Upper lobe of left lung (tissue), 4 donors: ENCODE results near the gene VPS37B.

Experiments
- EP300 ChIP-seq, 4 donors: sonication (generic); formaldehyde crosslinking; IDR thresholded peaks; one replicate each; pipeline ENCODE4 v1.5.1; 2017; ENCODE audit warnings: antibody characterized with exemption in 4 of 4, control low read depth in 2 of 4
- POLR2A ChIP-seq, 4 donors: fragments of 450-650 bp; IDR thresholded peaks; one replicate each; pipeline ENCODE4 v1.5.1; 2016 to 2017; ENCODE audit warnings: antibody characterized with exemption in 4 of 4, mild to moderate bottlenecking in 2 of 4
- POLR2AphosphoS5 ChIP-seq, 2 donors: sonication (generic); formaldehyde crosslinking; IDR thresholded peaks; one replicate each; pipeline ENCODE4 v1.5.1; 2017; ENCODE audit warnings: antibody characterized with exemption in 2 of 2
- TF ChIP-seq, protein P1 (sequence below), 6 experiments: fragments of 450-650 bp in 4 of 6; fragments of 200-600 bp in 2 of 6; sonication (generic) in 2 of 6; IDR thresholded peaks; one replicate each; pipeline ENCODE4 v1.5.1; 2016 to 2019; ENCODE audit warnings: antibody characterized with exemption in 6 of 6

- TF ChIP-seq POLR2A (IDR thresholded peaks at IDR 0.05) (no peak), POLR2AphosphoS5 (IDR thresholded peaks at IDR 0.05) (no peak), EP300 (IDR thresholded peaks at IDR 0.05) (no peak)
- TF ChIP-seq, protein P1, sequence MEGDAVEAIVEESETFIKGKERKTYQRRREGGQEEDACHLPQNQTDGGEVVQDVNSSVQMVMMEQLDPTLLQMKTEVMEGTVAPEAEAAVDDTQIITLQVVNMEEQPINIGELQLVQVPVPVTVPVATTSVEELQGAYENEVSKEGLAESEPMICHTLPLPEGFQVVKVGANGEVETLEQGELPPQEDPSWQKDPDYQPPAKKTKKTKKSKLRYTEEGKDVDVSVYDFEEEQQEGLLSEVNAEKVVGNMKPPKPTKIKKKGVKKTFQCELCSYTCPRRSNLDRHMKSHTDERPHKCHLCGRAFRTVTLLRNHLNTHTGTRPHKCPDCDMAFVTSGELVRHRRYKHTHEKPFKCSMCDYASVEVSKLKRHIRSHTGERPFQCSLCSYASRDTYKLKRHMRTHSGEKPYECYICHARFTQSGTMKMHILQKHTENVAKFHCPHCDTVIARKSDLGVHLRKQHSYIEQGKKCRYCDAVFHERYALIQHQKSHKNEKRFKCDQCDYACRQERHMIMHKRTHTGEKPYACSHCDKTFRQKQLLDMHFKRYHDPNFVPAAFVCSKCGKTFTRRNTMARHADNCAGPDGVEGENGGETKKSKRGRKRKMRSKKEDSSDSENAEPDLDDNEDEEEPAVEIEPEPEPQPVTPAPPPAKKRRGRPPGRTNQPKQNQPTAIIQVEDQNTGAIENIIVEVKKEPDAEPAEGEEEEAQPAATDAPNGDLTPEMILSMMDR (IDR thresholded peaks at IDR 0.05), result no peak
Observed at GRCh38 chr12:122827258-122827657, 68.7 kb downstream of the VPS37B start.
